ENCODE measurements around the gene TRMT61A.
A peak's percentile ranks its signal among the peaks of the same experiment; 100 is the strongest.

TRMT61A gene

DNA sequence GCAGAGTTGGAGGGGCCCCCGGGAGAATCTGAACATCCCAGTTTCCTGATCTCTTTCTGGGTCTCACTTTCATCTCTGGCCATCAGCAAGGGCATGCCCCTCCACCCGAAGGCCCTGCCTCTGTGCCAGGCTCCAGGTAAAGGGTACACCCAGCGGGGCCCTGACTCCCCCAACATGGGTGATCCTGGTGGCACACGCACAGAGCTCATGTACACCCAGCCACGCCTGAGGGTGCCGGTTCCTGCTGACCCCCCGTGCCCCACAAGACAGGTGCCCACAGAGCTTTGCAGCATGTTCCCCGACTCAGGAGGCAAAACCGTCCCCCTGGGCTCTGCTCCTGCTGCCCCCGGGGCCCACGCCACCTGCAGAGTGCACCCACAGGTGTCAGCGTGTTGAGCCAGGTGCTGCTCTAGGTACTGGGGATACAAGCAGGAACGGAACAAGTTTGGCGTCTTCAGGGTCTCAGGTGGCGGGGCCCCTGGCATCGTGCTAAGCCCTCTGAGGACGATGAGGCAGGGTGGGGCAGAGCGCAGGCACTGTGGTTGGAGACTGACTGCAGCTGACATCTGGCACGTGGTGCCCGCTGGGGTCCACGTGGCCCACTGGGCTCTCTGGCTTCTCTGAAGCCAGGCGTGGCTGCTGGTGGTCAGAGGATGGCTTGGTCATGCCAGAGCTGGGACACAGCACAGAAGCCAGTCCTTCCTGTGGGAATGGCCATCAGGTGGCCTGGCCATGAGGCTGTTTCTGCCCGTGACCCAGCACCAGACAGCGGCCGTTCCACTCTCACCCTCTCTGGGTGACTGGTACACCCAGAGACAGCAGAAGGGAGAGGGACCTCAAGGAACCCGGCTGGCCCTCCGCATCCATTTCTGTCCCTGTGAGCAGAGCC, 19.7 kb downstream of the TRMT61A start:
- DNase-seq (ENCODE audit: low spot score), result no peak

DNA sequence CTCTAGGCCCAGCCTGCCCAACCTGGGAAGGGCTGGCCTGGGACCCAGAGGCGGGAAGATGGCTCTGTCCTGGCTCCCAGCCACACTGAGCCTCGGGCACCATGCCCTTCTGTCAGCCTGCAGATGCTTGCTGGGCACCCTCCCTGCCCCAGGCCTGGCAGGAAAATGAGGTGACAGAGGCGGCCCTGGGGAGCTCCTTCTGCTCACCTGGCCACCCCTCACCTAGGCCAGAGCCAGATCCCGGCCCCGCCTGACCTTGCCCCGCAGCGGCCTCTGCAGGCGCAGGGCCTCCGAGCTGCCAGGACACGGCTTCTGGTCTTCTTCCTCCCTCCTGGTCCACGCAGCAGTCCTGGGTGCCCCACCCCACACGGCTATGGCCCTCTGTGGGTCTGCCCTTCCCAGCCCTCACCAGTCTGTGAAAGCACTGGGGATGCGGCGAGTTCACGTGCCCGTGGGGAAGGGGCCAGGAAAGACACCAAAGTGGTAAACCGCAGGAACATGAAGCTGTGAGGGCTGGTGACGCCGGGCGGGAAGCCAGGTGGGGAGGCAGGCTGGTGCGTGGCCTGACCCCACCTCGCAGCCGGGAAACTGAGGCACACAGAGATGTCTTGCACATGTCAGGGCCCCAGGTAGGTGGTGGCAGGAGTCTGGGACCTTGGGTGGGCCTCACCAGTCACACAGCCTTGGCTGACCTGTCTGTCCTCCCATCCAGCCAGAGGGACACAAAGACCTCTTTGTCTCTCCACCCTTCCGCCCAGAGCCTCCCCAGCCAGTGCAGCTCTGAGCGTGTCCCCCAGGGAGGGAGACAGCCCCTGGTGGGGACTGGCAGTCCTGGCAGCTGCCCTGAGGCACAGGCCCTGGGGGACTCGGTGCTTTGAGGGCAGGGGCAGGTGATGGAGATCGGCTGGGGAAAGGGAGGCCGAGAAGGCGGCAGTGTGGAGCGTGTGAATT, 20.6 kb downstream of the TRMT61A start:
- DNase-seq (ENCODE audit: low spot score), result no peak

DNA sequence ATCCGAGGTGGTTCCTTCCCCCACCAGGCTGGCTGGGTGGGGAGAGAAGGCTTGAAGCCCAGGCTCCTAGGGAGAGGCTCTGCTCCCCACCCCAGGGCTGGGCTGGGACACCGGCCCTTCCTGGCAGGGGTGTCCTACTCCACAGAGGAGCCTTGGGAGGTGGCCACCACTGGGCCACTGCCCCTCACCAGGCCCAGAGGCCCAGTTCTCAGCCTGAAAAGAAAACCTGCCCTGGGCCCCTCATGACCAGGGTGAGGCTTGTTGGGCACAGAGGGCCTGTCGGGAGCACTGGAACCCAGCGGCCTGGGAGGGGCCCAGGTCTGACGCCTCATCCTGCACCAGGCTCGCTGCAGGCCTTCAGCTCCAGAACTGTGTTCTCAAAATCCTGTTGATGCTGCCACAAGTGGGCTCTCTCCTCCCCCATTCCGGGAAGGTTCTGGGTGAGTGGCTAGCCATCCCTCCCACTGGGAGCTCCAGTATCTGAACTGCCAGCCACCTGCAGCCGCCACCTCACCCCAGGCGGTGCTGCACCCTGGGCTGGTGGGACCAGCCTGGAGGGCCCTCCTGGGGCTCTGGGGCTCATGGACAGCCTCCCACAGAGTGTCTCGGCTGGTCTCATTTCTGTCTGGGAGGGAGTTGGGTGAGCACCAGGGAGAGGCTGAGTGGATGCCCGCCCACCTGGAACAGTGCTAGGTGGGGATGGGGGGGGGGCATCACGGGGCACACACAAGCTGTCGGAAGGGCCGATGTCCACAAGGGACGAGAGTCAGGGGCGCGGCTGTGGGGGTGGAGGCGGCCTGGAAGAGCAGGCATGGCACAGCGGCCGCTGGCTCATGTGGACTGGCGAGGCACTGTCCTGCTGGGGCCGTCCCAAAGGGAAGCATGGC, 21.7 kb downstream of the TRMT61A start:
- no peak for DNase-seq (ENCODE audit: low spot score)

DNA sequence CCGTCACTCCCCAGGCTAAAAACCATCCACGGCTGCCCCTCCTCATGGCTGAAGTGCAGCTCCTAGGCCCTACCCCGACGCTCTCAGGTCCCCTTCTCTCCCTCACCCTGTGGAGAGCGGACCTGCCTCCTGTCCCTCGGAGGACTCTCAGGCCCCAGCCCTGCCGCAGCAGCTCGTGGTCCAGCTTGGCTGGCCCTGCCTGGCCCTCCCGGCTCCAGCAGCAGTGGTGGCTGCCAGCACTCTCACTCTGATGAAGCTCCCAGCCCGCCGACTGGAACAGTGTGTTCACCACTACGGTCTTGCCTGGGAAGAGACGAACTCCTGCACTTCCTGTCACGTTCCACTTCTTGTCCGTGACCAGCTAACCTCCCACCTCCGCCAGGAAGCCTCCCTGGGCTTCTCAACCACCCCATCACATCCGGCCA, 22.4 kb downstream of the TRMT61A start:
- DNase-seq (ENCODE audit: low spot score), result no peak

DNA sequence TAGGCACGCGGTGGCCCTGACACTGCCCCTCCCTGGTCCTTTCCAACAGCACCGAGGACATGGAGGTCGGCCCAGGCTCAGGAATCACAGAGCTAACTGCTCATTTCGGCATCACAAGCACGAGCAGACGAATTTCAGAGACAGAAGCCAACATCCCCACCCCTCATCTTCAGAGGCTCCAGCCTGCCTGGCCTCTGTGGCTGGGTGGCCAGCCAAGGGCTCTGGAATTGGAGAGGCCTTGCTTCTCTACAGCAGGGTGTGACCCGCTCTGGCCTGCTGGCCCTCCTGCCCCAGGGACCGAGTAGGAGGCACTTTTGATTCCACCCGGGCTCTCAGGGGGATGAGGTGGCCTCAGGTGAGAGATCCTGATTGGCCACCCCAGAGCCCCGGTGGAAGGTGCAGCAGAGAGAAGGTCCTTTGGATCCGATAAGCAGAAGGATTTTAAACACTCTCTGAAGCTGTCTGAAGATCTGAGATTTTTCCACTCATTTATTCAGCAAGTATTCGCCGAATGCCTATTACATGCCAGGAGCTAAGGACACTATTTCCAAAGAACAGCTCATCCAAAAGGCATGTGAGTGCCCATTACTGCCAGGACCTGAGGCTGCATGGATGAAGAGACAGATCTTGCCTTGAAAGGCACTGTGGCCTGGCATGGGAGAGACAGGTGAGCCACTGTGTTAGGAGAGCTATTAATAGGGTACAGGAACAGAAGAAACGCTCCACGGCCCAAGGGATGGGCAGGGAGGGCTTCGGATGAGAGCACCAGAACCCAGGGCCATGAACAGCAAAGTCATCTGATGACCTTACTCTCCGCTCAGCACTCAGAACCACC, 23.2 kb downstream of the TRMT61A start:
- no peak for DNase-seq (ENCODE audit: low spot score)

DNA sequence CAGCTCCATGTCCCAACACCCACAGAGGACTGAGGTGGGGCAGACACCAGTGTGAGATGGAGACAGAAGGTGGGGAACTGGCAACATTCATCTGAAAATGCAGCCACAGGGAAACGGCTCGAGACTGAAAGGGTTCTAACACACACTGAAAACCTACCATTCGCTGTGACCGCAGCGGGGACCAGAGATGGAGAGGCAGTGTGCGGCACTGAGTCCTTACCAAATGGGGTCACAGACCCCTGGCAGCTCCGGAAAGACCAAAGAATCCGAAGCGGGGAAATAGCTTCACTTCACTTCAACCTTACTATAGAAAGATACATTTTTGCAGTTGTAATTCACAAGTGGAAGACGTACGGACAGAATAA, 23.8 kb downstream of the TRMT61A start:
- no peak for DNase-seq (ENCODE audit: low spot score)

DNA sequence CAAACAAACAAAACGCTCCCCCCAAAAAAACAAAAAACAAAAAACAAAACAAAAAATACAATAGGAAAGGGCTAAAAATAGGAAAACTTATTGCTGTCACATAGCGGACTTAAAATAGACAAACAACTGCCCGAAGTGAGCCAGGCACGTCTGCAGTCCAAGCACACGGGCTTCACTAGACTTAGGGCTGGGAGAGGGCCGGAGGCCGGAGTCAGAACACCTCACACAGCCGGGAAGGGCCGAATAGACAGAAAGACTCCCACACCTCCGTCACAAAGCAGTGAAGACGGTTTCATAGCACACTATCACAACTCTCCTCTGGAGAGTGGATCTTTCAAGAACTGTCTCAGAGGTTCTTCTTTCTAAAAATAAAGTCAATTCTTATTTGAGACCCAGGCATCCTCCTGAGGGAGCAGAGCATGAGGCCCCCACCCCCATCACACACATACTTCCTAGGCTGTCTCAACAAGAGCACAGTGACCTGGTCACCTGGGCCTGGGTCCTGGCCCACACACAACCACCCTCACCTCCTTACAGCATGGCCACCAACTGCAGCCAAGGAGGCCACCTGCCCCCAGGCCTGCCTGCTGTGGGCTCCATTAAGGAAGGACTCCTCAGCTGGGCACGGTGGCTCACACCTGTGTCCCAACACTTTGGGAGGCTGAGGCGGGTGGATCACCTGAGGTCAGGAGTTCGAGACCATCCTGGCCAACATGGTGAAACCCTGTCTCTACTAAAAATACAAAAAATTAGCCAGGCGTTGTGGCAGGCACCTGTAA, 26.8 kb downstream of the TRMT61A start:
- DNase-seq (ENCODE audit: low spot score), result no peak

DNA sequence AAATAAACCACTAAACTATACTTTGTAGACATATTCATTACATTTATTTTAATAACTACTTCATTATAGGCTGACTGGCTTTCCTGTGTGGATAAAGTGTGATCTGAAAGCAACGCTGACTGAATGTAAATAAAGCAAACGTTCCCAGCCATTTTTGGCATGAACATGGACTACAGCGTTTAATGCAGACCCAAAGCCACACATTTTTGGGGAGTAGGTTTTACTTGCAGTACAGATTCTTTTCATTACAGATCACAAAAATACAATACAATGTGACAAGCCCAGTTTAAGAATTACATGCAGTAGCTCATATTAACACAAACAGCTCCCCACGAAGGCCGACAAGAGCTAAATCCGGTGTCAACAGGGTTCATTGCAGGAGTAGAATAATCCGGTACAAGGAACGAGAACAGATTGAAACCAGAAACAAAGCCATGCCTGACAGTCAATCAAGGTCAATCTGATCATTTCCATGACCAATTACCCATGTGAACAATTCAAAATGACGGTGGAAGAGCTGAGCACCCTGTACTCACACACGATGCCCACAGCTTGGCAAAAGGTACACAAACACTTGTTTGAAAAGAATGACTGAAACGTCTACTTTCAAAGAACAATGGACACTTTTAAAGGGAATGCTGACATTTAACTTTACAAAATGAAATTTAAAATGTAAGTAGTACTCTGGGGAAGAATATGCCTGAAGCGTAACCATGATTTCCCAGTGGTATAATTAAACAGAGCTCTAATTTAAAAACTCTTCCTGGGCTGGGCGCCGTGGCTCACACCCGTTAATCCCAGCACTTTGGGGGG, 28.2 kb downstream of the TRMT61A start:
- DNase-seq (ENCODE audit: low spot score), result no peak

DNA sequence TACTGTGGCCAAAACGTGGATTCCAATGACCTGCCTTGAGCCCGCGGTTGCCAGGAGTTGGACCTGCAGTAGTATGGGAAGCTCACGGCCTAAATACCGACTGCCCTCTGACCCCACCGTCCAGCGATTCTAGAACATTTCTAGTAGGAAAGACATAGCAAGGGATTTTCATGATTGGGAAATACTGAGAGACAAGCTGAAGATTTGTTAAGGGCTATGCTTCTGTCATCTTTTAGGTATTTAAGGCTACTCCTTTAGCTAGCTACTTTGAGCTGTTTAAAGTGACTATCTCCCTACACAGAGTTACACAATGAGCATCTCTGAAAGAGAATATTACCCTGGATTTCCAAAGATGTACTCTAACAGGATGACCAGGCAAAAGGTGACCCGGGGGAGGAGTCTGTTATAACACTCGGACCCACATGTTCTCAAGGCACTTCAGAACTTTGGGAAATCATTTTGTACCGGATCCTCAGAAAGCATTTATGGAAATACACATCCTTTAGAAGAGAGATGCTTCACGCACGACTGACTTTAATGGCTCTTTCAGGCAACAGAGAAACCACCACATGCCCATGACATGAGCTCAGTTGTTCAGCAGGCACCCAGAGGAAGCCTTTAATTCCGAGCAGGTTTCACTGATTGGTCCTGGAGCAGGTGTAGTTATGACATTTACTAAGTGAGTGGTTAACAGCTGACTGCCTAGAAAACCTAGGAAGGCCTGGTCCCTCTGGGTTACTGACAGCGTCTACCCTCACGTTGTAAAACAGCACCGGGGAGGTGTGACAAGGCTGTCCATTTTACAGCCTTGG, 29.3 kb downstream of the TRMT61A start:
- no peak for DNase-seq (ENCODE audit: low spot score)

DNA sequence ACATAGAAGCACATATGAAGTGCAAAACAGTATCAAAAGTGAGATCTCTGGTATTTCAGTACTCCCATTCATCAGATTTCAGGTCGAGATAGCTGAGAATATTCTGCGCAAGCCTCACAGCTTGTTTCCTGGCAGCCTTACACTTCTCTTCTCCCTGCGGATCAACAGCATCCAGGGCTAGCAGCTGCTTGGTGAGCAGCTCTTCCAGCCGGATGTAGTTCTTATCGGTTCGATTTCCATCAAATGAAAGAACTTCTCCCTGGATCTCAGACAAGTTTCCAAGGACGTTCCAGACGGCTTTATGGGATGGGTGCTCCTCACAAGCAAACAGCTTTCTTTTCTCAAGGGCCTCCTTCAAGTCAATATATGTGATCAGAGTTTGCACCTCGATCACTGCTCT, 30.8 kb downstream of the TRMT61A start:
- no peak for DNase-seq (ENCODE audit: low spot score)

DNA sequence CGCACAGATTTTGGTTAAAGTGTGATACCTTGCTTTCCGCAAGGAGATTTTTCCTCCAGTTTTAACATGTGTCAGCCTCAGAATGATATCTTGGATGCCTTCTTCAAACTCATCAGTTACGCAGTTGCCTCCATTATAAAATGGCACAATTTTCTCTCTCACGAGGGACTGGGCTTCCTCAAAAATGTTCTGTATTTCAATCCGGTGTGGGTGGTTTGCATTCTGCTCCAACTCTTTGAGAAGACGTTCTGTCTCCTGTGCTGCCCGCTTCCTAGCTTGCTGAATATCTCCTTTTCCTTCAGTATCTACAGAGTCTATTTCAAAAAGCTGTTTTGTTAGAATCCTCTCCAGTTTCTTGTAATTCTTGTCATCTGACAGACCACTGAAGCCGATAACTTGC, 31.7 kb downstream of the TRMT61A start:
- no peak for DNase-seq (ENCODE audit: low spot score)

DNA sequence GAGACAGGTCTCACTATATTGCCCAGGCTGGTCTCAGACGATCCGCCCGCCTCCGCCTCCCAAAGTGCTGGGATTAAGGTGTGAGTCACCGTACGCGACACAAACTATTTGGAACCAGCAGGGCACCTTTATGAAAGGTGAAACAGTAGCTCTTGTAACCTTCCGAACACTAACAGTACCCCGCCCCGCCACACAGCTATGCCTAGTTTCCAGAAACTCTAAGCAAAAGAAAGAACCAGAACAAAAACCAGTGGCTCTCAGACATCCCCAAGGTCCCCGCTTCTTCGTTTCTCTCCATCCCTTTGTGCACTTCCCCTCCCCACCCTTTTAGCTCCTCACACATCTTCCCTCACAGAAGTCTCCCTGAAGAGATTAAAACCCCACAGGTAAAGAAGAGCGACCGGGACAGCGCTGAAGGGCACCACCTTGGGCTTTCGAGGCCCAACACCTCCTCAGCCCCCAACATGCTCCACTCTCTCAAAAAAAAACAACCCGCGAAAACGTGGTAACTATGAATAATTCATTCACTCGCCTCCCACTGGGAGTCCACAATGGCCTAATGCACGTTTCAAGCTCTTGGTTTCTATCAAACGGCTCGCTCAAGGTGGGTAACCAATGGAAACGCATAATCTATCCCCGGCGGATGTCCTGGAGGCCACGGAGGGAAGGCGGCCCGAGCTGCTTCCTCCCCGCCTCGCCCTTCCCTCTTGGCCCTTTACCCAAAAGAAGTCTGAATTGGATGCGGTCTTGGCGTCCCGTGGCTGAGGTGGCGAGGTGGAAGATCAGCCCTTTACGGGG, 32.6 kb downstream of the TRMT61A start:
- peak; percentile 24 for DNase-seq (ENCODE audit: low spot score)

DNA sequence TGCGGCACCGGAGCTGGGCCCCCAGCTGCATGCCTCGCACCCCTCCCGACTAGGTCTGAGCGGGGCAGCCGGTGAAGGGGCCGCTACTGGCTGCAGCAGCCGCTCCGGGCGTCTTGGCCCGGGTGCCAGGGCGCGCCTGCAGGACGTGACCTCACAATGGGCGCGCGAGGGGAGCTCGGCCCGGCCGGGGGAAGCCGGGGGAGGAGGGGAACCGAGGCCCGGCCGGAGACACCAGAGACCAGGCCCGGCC, 33.1 kb downstream of the TRMT61A start:
- DNase-seq (ENCODE audit: low spot score), result no peak

DNA sequence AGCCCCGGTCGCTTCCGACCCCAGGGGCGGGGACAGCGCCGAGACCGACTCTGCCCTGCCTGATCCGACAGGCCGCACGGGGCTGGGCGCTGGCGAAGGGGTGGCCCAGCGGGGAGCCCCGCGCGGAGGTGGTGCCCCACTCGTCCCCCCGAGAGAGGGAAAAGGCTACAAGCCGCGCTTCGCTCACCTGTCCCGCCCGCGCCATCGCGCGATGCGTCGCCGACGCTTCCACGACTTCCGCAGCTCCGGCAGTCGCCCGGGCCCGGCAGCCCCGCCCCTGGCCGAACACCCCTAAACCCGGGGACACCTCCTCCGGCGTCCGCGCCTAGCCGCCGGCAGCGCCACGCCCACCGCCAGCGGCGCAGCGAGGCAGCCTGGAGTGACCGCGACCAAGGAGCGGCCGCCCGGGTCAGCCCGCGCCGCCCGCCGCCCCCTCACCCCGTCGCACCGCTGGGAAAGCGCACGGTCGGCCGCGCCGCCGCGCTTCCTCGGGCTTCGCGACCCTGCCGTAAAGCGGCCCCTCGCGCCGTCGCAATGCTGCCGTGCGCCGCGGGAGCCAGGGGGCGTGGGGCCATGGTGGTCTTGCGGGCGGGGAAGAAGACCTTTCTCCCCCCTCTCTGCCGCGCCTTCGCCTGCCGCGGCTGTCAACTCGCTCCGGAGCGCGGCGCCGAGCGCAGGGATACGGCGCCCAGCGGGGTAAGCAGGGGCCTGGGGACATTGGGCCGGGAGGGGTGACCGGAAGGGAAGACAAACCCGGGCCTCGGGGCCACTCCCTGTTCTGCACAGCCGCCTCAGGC, 33.6 kb downstream of the TRMT61A start, which contains the start of the genes BAG5 and COA8:
TSS of gene BAG5 (minus strand) at position 229 of the 797 bp plus-strand sequence. CDS start 1,493 bp downstream, outside the sequence.
TSS of gene COA8 (plus strand) at position 532 of the 797 bp plus-strand sequence. CDS start at position 574, 42 bp downstream.
- peak; percentile 81 for DNase-seq (ENCODE audit: low spot score)

DNA sequence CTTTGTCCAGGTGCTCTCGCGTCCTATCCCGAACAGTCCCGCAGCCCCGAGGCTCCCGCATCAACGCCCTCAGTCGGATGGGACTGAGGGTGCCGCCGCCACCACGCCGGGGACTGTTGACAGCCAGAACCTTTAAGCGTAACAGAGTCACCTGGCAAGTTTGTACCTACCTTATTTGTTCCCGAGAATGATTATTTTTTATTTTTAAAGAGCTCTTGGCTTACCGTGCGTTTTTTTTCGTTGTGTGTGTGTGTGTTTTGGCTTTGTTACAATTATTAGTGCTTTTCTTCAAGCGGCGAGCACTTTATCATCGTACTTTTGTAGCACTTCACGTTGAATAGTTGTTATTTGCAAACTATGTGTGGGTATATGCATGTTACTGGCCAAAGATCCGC, 34.2 kb downstream of the TRMT61A start:
- no peak for DNase-seq (ENCODE audit: low spot score)

DNA sequence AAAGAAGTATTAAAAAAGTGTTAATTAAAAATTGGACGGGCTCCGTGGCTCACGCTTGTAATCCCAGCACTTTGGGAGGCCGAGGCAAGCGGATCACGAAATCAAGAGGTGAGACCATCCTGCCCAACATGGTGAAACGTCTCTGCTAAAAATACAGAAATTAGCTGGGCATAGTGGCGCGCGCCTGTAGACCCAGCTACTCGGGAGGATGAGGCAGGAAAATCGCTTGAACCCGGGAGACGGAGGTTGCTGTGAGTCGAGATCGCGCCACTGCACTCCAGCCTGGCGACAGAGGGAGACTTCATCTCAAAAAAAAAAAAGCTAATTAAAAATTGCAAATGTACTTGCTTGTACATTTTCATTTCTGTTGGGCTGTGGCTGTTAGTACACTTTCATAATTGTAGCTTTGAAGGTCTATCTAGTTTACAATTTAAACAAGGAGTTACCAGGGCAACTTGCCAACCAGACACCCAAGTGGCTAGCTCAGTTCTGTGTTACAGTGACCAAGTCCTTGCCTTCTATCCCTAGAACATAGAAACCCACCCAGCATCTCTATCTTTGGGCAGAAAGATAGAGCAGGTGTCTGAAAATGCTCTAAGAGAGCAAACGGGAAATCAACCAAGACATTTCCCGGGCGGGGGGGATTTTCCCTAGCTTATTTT, 35.0 kb downstream of the TRMT61A start:
- DNase-seq (ENCODE audit: low spot score), result no peak

Measured in CD4-positive, alpha-beta T cell treated with Interleukin-2 at 100 ng/mL for 4 hours (primary cell).